Measurements from ENCODE around the gene GPATCH3. TPM values are rescaled to one million over a fixed set of nuclear protein-coding genes. Genes with fewer than 3 reads are reported as not detected.

The GPATCH3 gene
- total RNA-seq, 1 experiment from 2014 or later, result 20.6 TPM

- POLR2A ChIA-PET, result no interaction called here
- Mint-ChIP-seq H3K9me3 (ENCODE audit: unreplicated experiment) (no peaks in the 10 kb centered on the region), H3K4me1 (ENCODE audit: low read depth, unreplicated experiment) (no peaks in the 10 kb centered on the region), H3K27ac (ENCODE audit: unreplicated experiment) (no peak overlapping the region), H3K27me3 (ENCODE audit: insufficient read depth, unreplicated experiment) (no peaks in the 10 kb centered on the region), H3K4me3 (ENCODE audit: unreplicated experiment) (no peak overlapping the region), H3K36me3 (ENCODE audit: insufficient read depth, unreplicated experiment) (peaks cover 26% of the 10 kb centered on the region)
- Histone ChIP-seq H3K9me3 (no peaks in the 10 kb centered on the region), H3K36me3 (ENCODE audit: control insufficient read depth, insufficient read depth, low read length) (no peaks in the 10 kb centered on the region), H3K4me3 (ENCODE audit: low read depth, low read length) (no peak overlapping the region), H3K4me1 (no peaks in the 10 kb centered on the region), H3K27me3 (replicated peaks; ENCODE audit: control insufficient read depth, insufficient read depth, low read length) (no peaks in the 10 kb centered on the region)
- CTCF ChIA-PET, result no interaction called here
- intact Hi-C loops (cut with micrococcal nuclease; ENCODE audit: unreplicated experiment), result loop anchor here (1.0 kb wide), 2 partner anchors 13 to 26 kb away; no protein-coding TSS in a partner anchor
- no TSS peak for BruUV-seq (replicated peaks)
- TF ChIP-seq, protein P1, sequence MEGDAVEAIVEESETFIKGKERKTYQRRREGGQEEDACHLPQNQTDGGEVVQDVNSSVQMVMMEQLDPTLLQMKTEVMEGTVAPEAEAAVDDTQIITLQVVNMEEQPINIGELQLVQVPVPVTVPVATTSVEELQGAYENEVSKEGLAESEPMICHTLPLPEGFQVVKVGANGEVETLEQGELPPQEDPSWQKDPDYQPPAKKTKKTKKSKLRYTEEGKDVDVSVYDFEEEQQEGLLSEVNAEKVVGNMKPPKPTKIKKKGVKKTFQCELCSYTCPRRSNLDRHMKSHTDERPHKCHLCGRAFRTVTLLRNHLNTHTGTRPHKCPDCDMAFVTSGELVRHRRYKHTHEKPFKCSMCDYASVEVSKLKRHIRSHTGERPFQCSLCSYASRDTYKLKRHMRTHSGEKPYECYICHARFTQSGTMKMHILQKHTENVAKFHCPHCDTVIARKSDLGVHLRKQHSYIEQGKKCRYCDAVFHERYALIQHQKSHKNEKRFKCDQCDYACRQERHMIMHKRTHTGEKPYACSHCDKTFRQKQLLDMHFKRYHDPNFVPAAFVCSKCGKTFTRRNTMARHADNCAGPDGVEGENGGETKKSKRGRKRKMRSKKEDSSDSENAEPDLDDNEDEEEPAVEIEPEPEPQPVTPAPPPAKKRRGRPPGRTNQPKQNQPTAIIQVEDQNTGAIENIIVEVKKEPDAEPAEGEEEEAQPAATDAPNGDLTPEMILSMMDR (IDR thresholded peaks at IDR 0.05; ENCODE audit: insufficient read depth in 1 of 2, low read depth in 1 of 2, low read length in 1 of 2, severe bottlenecking in 1 of 2, unreplicated experiment in 1 of 2), result no peak
- DNase-seq, result no peak
Observed at GRCh38 chr1:26852701-26853100, 47.6 kb downstream of the GPATCH3 start.

GRCh38 chr1:26851106-26851684 lies 49.1 kb downstream of the GPATCH3 start:
- H3K27ac Mint-ChIP-seq (ENCODE audit: unreplicated experiment), result no peak overlapping the region
- no peaks in the 10 kb centered on the region for H3K9me3 ChIP-seq
- H3K27me3 ChIP-seq (replicated peaks; ENCODE audit: control insufficient read depth, insufficient read depth, low read length), result no peaks in the 10 kb centered on the region
- intact Hi-C loops (cut with micrococcal nuclease; ENCODE audit: unreplicated experiment), result no loop called here
- CTCF ChIA-PET, result no interaction called here
- no peaks in the 10 kb centered on the region for H3K4me1 ChIP-seq
- TF ChIP-seq, protein P1 (IDR thresholded peaks at IDR 0.05; ENCODE audit: insufficient read depth in 1 of 2, low read depth in 1 of 2, low read length in 1 of 2, severe bottlenecking in 1 of 2, unreplicated experiment in 1 of 2), result no peak
- POLR2A ChIA-PET, result no interaction called here
- H3K27me3 Mint-ChIP-seq (ENCODE audit: insufficient read depth, unreplicated experiment), result no peaks in the 10 kb centered on the region
- H3K4me3 ChIP-seq (ENCODE audit: low read depth, low read length), result no peak overlapping the region
- no TSS peak for BruUV-seq (replicated peaks)
- H3K36me3 Mint-ChIP-seq (ENCODE audit: insufficient read depth, unreplicated experiment), result peaks cover 27% of the 10 kb centered on the region
- H3K9me3 Mint-ChIP-seq (ENCODE audit: unreplicated experiment), result no peaks in the 10 kb centered on the region
- H3K4me1 Mint-ChIP-seq (ENCODE audit: low read depth, unreplicated experiment), result no peaks in the 10 kb centered on the region
- DNase-seq, result no peak
- H3K36me3 ChIP-seq (ENCODE audit: control insufficient read depth, insufficient read depth, low read length), result no peaks in the 10 kb centered on the region
- H3K4me3 Mint-ChIP-seq (ENCODE audit: unreplicated experiment), result no peak overlapping the region

GRCh38 chr1:26848941-26849774 lies 51.1 kb downstream of the GPATCH3 start:
- no peaks in the 10 kb centered on the region for H3K4me1 Mint-ChIP-seq (ENCODE audit: low read depth, unreplicated experiment)
- no peak for DNase-seq
- Histone ChIP-seq H3K4me1 (no peaks in the 10 kb centered on the region), H3K36me3 (ENCODE audit: control insufficient read depth, insufficient read depth, low read length) (no peaks in the 10 kb centered on the region), H3K27me3 (replicated peaks; ENCODE audit: control insufficient read depth, insufficient read depth, low read length) (no peaks in the 10 kb centered on the region), H3K9me3 (no peaks in the 10 kb centered on the region), H3K4me3 (ENCODE audit: low read depth, low read length) (no peak overlapping the region)
- BruUV-seq (replicated peaks), result no TSS peak
- ChIA-PET POLR2A (no interaction called here), CTCF (no interaction called here)
- H3K27ac Mint-ChIP-seq (ENCODE audit: unreplicated experiment), result no peak overlapping the region
- TF ChIP-seq, protein P1 (IDR thresholded peaks at IDR 0.05; ENCODE audit: insufficient read depth in 1 of 2, low read depth in 1 of 2, low read length in 1 of 2, severe bottlenecking in 1 of 2, unreplicated experiment in 1 of 2), result no peak
- no peaks in the 10 kb centered on the region for H3K9me3 Mint-ChIP-seq (ENCODE audit: unreplicated experiment)
- intact Hi-C loops (cut with micrococcal nuclease; ENCODE audit: unreplicated experiment), result no loop called here
- peaks cover 27% of the 10 kb centered on the region for H3K36me3 Mint-ChIP-seq (ENCODE audit: insufficient read depth, unreplicated experiment)
- H3K4me3 Mint-ChIP-seq (ENCODE audit: unreplicated experiment), result no peak overlapping the region
- no peaks in the 10 kb centered on the region for H3K27me3 Mint-ChIP-seq (ENCODE audit: insufficient read depth, unreplicated experiment)
